KMS-11 (cell line): Measurements from ENCODE around the gene NR3C1.

Experiments
- H2AFZ ChIP-seq: fragments of 200-600 bp; sonication (generic); 2 replicates; pipeline ENCODE4 v1.6.1; 2016; ENCODE audit warnings: antibody characterized with exemption, mixed run types, low read depth
- H3K27ac ChIP-seq: fragments of 200-600 bp; sonication (generic); 2 replicates; pipeline ENCODE4 v1.6.1; 2016; ENCODE audit warnings: mild to moderate bottlenecking, mixed run types
- H3K27me3 ChIP-seq: fragments of 200-600 bp; sonication (generic); 2 replicates; pipeline ENCODE4 v1.6.1; 2017; ENCODE audit warnings: mild to moderate bottlenecking, low read depth, mixed run types, moderate library complexity; ENCODE audit not compliant: insufficient read depth
- H3K36me3 ChIP-seq: fragments of 200-600 bp; sonication (generic); 2 replicates; pipeline ENCODE4 v1.6.1; 2017; ENCODE audit warnings: mild to moderate bottlenecking, mixed run types; ENCODE audit not compliant: insufficient read depth
- H3K4me1 ChIP-seq: fragments of 200-600 bp; sonication (generic); 2 replicates; pipeline ENCODE4 v1.6.1; 2016; ENCODE audit warnings: mild to moderate bottlenecking, low read depth, mixed run types; ENCODE audit not compliant: poor library complexity, severe bottlenecking
- H3K4me2 ChIP-seq: fragments of 200-600 bp; sonication (generic); 2 replicates; pipeline ENCODE4 v1.7.0; 2016; ENCODE audit warnings: mild to moderate bottlenecking, mixed run types
- H3K4me3 ChIP-seq: fragments of 200-600 bp; sonication (generic); IDR thresholded peaks from 2 replicates; pipeline ENCODE4 v1.6.1; 2017; ENCODE audit warnings: low read depth, low read length, mixed read lengths; ENCODE audit not compliant: insufficient read depth
- H3K79me2 ChIP-seq: fragments of 200-600 bp; sonication (generic); 2 replicates; pipeline ENCODE4 v1.6.1; 2016; ENCODE audit warnings: low read depth, mixed run types; ENCODE audit not compliant: insufficient read depth
- H3K9ac ChIP-seq: fragments of 200-600 bp; sonication (generic); 2 replicates; pipeline ENCODE4 v1.6.1; 2016; ENCODE audit warnings: mild to moderate bottlenecking, mixed run types
- H4K20me1 ChIP-seq: fragments of 200-600 bp; sonication (generic); 2 replicates; pipeline ENCODE4 v1.6.1; 2016; ENCODE audit warnings: mild to moderate bottlenecking, mixed run types; ENCODE audit not compliant: insufficient read depth
- TF ChIP-seq, protein P1 (sequence below): fragments of 200-600 bp; sonication (generic); conservative IDR thresholded peaks from 2 replicates; pipeline ENCODE4 v1.6.1; 2017; ENCODE audit warnings: low read depth, mild to moderate bottlenecking, antibody characterized with exemption, low read length, moderate library complexity, mixed read lengths

Gene NR3C1

DNA sequence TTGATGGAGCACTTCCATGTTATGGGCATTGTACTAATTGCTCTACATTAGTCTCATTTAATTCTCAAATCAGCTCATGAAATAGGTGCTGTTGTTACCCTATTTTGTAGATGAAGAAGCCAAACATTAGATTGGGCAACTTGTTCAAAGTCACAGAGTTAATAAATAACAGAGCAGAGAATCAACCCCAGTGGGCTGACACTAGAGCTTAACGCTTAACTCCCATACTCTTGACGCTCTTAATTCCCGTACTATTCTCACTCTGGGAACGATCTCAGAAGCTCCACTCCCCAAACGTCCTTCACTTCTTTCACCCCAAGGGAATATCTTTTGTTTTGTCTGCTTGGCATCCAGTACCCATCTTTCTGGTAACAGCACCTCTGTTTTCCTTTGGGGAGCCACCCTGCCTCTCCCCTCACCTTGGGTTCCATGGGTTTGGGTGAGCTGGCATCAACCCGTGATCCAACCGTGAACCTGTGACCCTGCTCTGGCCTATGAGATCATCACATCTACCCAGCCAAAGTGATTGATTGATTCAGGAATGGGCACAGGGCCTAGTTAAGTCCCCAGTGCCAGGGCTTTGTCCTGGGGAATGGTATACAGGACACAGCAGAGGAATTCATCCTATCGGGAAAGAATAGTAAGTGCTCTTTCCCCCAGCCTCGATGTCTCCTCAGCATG is 169.2 kb downstream of the NR3C1 start:
- Histone ChIP-seq H3K27ac (no peak overlapping the region), H3K4me3 (no peak overlapping the region), H3K4me1 (peaks cover 36% of the 10 kb centered on the region), H3K9ac (no peak overlapping the region), H3K36me3 (no peaks in the 10 kb centered on the region), H3K4me2 (no peak overlapping the region), H4K20me1 (no peaks in the 10 kb centered on the region), H3K79me2 (no peaks in the 10 kb centered on the region), H2AFZ (no peak overlapping the region), H3K27me3 (no peaks in the 10 kb centered on the region)
- TF ChIP-seq, protein P1, sequence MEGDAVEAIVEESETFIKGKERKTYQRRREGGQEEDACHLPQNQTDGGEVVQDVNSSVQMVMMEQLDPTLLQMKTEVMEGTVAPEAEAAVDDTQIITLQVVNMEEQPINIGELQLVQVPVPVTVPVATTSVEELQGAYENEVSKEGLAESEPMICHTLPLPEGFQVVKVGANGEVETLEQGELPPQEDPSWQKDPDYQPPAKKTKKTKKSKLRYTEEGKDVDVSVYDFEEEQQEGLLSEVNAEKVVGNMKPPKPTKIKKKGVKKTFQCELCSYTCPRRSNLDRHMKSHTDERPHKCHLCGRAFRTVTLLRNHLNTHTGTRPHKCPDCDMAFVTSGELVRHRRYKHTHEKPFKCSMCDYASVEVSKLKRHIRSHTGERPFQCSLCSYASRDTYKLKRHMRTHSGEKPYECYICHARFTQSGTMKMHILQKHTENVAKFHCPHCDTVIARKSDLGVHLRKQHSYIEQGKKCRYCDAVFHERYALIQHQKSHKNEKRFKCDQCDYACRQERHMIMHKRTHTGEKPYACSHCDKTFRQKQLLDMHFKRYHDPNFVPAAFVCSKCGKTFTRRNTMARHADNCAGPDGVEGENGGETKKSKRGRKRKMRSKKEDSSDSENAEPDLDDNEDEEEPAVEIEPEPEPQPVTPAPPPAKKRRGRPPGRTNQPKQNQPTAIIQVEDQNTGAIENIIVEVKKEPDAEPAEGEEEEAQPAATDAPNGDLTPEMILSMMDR: no peak

DNA sequence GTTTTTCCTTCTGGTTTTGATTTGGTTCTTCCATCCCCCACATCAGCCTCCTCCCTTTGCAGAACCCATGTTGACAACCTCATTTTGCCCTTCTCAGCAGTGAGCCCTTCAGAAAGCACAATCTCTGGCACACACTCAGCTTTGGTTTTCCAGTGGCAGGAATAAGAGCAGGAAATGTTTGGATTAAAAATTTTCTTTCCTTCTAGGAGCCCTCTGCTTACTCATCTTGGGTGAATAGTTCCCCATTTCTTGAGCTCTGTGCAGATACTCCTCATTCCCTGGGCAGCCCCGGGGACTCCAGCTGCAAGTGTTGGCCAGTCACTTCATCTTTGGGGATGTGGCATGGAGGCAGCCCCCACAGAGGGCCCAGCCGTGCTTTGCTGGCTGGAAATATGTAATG is 170.5 kb downstream of the NR3C1 start:
- Histone ChIP-seq H3K27me3 (no peaks in the 10 kb centered on the region), H3K27ac (no peak overlapping the region), H3K4me2 (no peak overlapping the region), H3K4me3 (no peak overlapping the region), H3K79me2 (no peaks in the 10 kb centered on the region), H3K9ac (no peak overlapping the region), H2AFZ (no peak overlapping the region), H4K20me1 (no peaks in the 10 kb centered on the region), H3K4me1 (peaks cover 49% of the 10 kb centered on the region), H3K36me3 (no peaks in the 10 kb centered on the region)
- TF ChIP-seq, protein P1: no peak

DNA sequence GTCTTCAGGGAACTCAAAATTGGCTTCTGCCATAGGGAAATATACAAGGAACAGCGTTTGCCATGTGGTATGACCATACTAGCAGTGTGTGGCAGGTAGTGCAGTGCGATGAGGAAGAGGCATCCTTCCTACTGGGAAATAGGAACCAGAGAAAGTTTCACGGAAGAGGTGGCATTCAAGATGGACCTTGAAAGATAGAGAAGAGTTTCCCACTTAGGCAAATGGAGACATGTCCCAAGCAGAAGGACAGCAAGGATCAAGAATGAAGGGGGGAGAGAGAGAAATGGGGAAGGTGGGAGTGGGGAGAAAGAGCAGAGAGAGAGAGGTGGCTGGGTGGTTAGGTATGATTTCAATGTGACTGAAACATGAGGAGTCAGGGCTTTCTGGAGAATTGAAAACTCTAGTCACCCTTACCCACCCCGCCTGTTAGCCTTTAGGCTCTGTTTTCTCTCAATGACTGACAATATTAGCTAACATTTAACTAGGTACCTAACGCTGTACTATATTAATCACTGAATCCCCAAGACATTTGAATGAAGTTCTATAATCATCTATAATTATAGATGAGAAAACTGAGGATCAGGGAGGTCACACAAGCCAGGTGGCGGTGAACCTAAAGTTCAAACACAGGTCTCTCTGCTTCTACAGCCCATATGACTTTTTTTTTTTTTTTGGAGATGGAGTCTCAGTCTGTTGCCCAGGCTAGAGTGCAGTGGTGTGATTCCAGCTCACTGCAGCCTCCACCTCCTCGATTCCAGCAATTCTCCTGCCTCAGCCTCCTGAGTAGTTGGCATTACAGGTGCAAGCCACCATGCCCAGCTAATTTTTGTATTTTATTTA is 171.3 kb downstream of the NR3C1 start:
- Histone ChIP-seq H3K4me1 (peaks cover 58% of the 10 kb centered on the region), H3K27me3 (no peaks in the 10 kb centered on the region), H3K27ac (peak overlapping the region; percentile 97), H2AFZ (no peak overlapping the region), H3K9ac (no peak overlapping the region), H3K4me2 (peak overlapping the region; percentile 98), H3K79me2 (no peaks in the 10 kb centered on the region), H4K20me1 (no peaks in the 10 kb centered on the region), H3K4me3 (no peak overlapping the region), H3K36me3 (no peaks in the 10 kb centered on the region)
- TF ChIP-seq, protein P1: no peak

DNA sequence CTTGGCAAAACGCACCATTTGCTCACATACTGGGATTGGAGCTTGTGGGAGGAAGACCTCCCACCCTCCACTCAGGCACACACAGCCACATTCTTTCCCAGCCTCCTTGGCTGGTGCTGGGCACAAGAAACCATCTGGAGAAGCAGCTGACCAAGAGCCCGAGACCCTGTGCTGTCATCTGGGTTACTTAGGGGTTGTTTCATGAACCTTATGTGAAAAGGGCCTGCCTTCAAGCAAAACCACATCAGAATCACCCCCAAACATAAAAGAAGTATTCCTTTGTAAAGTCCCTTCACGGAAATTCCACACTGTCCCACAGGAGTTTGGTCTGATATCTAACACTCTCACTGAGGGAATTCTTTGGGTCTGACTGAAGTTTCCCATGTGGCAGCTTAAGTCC is 172.1 kb downstream of the NR3C1 start:
- H2AFZ ChIP-seq: peak overlapping the region; percentile 43
- TF ChIP-seq, protein P1: no peak
- H3K36me3 ChIP-seq: no peaks in the 10 kb centered on the region
- H3K27ac ChIP-seq: peak overlapping the region; percentile 97
- peaks cover 65% of the 10 kb centered on the region for H3K4me1 ChIP-seq
- no peaks in the 10 kb centered on the region for H3K79me2 ChIP-seq
- peak overlapping the region; percentile 79; the same call in 1 of the 2 replicates for H3K9ac ChIP-seq
- H4K20me1 ChIP-seq: no peaks in the 10 kb centered on the region
- no peaks in the 10 kb centered on the region for H3K27me3 ChIP-seq
- no peak overlapping the region for H3K4me3 ChIP-seq
- peak overlapping the region; percentile 98 for H3K4me2 ChIP-seq
